ENCODE measurements around the gene MED27. TPM values are rescaled to one million over a fixed set of nuclear protein-coding genes. Genes with fewer than 3 reads are reported as not detected.
A peak's percentile ranks its signal among the peaks of the same experiment; 100 is the strongest.

Gene MED27
- total RNA-seq, 2 experiments from 2014 or later: 18.5 to 19.7 TPM

DNA sequence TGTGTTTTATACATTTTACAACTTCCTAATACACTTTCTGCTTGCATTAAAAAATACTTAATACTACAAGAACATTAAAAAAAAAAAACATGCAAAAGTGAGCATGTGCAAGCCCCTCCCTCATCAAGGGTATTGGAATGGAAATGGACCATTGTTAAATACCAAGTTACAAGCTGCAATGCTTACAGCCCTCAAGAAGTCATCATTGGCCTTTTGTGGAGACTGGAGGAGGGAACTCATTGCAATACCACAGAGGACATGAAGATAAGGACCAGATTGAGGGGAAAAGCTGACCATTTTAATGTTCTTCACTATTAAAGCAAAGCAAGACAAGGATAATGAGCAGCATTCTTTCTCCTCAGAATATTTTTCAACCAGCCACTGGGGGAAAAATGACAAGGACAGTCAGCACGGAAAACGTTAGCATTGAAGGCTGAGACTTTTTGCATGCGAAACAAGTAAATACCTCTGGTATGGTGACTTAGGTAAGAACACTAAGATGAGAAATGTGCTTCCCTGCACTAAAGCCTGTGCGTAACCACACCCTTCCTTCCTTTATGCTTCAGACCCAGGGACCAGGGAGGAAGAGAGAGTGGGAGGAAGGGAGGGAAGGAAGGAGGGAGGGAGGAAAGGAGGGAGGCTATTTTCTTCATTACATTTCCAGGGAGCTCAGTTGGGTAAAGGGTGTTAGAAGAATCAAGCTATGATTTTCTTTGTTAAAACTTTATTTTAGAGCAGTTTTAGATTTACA is 198.7 kb downstream of the MED27 start:
- no peak for ATAC-seq (ENCODE audit: low read depth)
- POLR2A ChIA-PET: no interaction called here
- Mint-ChIP-seq H3K36me3 (peaks cover 3% of the 10 kb centered on the region), H3K4me3 (no peak overlapping the region), H3K27me3 (no peaks in the 10 kb centered on the region), H3K27ac (no peak overlapping the region), H3K4me1 (peaks cover 28% of the 10 kb centered on the region), H3K9me3 (no peaks in the 10 kb centered on the region)
- no peak for DNase-seq

- Mint-ChIP-seq H3K27ac (no peak overlapping the region), H3K4me1 (peaks cover 35% of the 10 kb centered on the region), H3K27me3 (no peaks in the 10 kb centered on the region), H3K9me3 (no peaks in the 10 kb centered on the region), H3K36me3 (peaks cover 3% of the 10 kb centered on the region), H3K4me3 (no peak overlapping the region)
- DNase-seq (no peak), ATAC-seq (ENCODE audit: low read depth) (no peak)
- POLR2A ChIA-PET: no interaction called here
Observed at GRCh38 chr9:131879911-131880290, 199.8 kb downstream of the MED27 start.

GRCh38 chr9:131879181-131879910 is 200.3 kb downstream of the MED27 start:
- Mint-ChIP-seq H3K27me3 (no peaks in the 10 kb centered on the region), H3K36me3 (peaks cover 3% of the 10 kb centered on the region), H3K4me3 (no peak overlapping the region), H3K4me1 (peaks cover 35% of the 10 kb centered on the region), H3K27ac (peak overlapping the region; percentile 64), H3K9me3 (no peaks in the 10 kb centered on the region)
- DNase-seq: no peak
- no peak for ATAC-seq (ENCODE audit: low read depth)
- POLR2A ChIA-PET: no interaction called here

- DNase-seq: no peak
- Mint-ChIP-seq H3K36me3 (peaks cover 3% of the 10 kb centered on the region), H3K27ac (peak overlapping the region; percentile 87), H3K9me3 (no peaks in the 10 kb centered on the region), H3K4me1 (peaks cover 36% of the 10 kb centered on the region), H3K4me3 (peak overlapping the region; percentile 68), H3K27me3 (no peaks in the 10 kb centered on the region)
- POLR2A ChIA-PET: interaction anchor here (0.9 kb wide), 1 partner anchor 27 kb away, joined by 3 read pairs; no protein-coding TSS in a partner anchor
- no peak for ATAC-seq (ENCODE audit: low read depth)
Observed at GRCh38 chr9:131876486-131876885, 203.2 kb downstream of the MED27 start.

DNA sequence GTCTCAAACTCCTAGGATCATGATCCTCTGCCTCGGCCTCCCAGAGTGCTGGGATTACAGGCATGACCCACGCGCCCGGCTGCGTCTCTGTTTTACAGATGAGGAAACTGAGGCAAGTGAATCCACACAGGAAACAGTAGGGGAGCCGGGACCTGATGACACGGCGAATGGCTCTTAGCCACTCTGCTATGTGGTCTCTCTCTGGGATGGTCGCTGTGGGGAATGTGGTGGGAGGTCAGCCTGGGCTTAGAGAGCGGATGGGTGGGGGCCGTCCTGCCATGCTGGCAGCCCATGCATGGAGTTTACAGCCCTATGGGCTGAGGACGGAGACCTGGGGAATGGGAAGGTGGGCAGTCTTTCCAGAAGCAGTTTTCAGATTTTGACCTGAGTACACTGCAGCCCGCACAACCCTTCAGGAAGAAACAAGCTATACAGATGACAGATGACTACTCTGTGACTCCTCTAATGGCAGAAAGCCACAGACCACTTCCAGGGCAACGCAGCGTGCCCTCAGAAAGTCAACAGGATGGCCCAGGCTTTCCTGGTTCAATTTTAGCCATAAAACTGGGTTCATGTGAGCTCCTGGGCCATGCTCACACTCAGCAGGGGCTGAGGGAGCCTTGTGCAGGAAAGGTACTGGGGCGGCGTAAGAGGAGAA is 203.7 kb downstream of the MED27 start:
- peaks cover 35% of the 10 kb centered on the region for H3K4me1 Mint-ChIP-seq
- H3K9me3 Mint-ChIP-seq: no peaks in the 10 kb centered on the region
- peaks cover 3% of the 10 kb centered on the region for H3K36me3 Mint-ChIP-seq
- no peaks in the 10 kb centered on the region for H3K27me3 Mint-ChIP-seq
- POLR2A ChIA-PET: interaction anchor here (0.9 kb wide), 1 partner anchor 28 kb away, joined by 3 read pairs; no protein-coding TSS in a partner anchor
- H3K27ac Mint-ChIP-seq: peak overlapping the region; percentile 87
- DNase-seq (peak; percentile 47), ATAC-seq (ENCODE audit: low read depth) (peak; percentile 88)
- H3K4me3 Mint-ChIP-seq: peak overlapping the region; percentile 68

DNA sequence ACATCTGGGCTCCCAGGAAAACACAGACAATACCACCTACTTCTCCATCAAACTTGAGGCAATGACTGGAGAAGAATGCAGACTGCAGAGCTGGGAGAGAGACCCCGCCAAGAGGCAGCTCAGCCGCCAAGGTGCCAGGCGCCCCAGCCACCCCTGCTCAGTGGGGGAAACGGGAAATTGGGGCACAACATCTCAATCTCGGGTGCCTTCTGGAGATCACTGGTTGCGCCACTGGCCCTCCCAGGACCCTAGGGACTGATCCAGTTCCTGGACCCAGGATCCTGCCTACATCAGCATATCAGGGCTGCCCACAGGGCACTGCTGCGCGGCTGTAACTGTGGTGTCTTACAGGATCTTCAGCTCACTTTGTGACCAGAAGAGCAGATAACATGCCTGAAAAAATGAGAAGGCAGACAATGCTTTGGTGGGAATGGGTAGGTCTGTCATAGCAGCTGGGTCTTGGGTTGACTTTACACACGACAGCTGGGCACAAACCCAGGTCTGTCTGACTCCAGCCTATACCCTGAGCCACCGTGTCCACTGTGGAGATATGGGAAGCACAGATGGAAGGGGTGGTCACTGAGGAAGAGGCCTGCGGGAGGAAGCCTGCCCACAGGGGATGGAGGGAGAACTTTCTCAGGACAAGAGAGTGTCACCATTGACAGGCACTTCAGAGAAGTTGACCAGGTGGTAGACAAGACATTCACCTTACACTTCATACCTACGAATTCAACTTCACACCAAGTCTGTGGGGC is 204.6 kb downstream of the MED27 start:
- no peak for DNase-seq
- H3K27ac Mint-ChIP-seq: peak overlapping the region; percentile 87
- peaks cover 3% of the 10 kb centered on the region for H3K36me3 Mint-ChIP-seq
- POLR2A ChIA-PET: no interaction called here
- no peaks in the 10 kb centered on the region for H3K27me3 Mint-ChIP-seq
- H3K9me3 Mint-ChIP-seq: no peaks in the 10 kb centered on the region
- ATAC-seq (ENCODE audit: low read depth): no peak
- peaks cover 35% of the 10 kb centered on the region for H3K4me1 Mint-ChIP-seq
- no peak overlapping the region for H3K4me3 Mint-ChIP-seq

DNA sequence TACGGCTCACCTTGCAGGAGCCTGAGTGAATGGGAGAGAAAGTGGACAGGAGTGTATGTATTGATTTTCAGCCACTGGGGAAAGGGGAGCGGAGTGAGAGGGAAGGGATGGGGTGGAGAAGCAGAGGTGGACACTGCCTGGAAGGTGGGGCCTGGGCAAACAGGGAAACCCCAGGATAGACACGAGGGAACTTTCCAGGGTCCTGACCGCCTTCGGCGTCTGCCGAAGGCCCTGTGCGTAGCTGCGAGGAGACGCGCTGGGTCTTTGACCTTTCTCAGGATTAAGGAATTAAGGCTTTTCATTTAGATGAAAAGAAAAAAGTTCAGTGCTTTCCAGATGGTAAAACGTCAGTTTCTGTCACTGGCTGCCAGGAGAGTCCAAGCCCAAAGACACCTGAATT is 205.2 kb downstream of the MED27 start:
- no peak overlapping the region for H3K4me3 Mint-ChIP-seq
- H3K36me3 Mint-ChIP-seq: peaks cover 3% of the 10 kb centered on the region
- no peaks in the 10 kb centered on the region for H3K27me3 Mint-ChIP-seq
- no peak overlapping the region for H3K27ac Mint-ChIP-seq
- H3K9me3 Mint-ChIP-seq: no peaks in the 10 kb centered on the region
- H3K4me1 Mint-ChIP-seq: peaks cover 33% of the 10 kb centered on the region
- DNase-seq: no peak
- no peak for ATAC-seq (ENCODE audit: low read depth)
- POLR2A ChIA-PET: no interaction called here

DNA sequence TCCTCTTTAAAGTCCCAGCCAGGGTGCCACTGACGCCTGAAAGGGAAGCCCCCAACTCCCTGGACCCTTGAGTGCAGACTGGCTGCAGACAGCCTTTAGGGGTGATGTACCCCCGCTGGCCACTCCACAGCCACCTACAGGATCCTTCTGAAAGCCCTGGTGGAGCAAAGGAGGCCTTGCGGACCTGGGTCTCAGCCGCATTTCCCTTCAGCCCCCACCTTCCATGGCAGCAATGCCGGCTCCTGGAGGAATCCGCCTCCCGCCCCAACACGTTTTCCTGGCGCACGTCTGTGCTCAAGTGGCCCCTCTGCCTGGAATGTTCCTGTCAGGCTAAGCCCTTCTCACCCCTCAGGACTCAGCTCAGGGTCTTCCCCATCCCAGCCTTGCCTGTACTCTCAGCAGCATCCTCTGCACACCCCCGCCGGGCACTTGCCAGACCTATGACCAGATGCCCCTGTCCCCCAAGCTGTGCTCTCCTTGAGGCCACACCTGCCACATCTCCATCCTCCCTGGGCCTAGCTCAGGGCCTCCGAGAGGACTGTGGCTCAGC is 205.7 kb downstream of the MED27 start:
- no peak overlapping the region for H3K4me3 Mint-ChIP-seq
- H3K27ac Mint-ChIP-seq: no peak overlapping the region
- H3K9me3 Mint-ChIP-seq: no peaks in the 10 kb centered on the region
- H3K4me1 Mint-ChIP-seq: peaks cover 28% of the 10 kb centered on the region
- no peaks in the 10 kb centered on the region for H3K27me3 Mint-ChIP-seq
- POLR2A ChIA-PET: no interaction called here
- DNase-seq (no peak), ATAC-seq (ENCODE audit: low read depth) (no peak)
- H3K36me3 Mint-ChIP-seq: peaks cover 3% of the 10 kb centered on the region

GRCh38 chr9:131873335-131873734 is 206.3 kb downstream of the MED27 start:
- H3K4me3 Mint-ChIP-seq: no peak overlapping the region
- POLR2A ChIA-PET: no interaction called here
- no peaks in the 10 kb centered on the region for H3K27me3 Mint-ChIP-seq
- ATAC-seq (ENCODE audit: low read depth): no peak
- H3K9me3 Mint-ChIP-seq: no peaks in the 10 kb centered on the region
- no peak overlapping the region for H3K27ac Mint-ChIP-seq
- peaks cover 23% of the 10 kb centered on the region for H3K4me1 Mint-ChIP-seq
- peaks cover 3% of the 10 kb centered on the region for H3K36me3 Mint-ChIP-seq
- DNase-seq: no peak

- H3K36me3 Mint-ChIP-seq: peaks cover 3% of the 10 kb centered on the region
- H3K27me3 Mint-ChIP-seq: no peaks in the 10 kb centered on the region
- H3K4me1 Mint-ChIP-seq: peaks cover 23% of the 10 kb centered on the region
- POLR2A ChIA-PET: no interaction called here
- no peaks in the 10 kb centered on the region for H3K9me3 Mint-ChIP-seq
- ATAC-seq (ENCODE audit: low read depth) (no peak), DNase-seq (no peak)
- no peak overlapping the region for H3K4me3 Mint-ChIP-seq
- no peak overlapping the region for H3K27ac Mint-ChIP-seq
Observed at GRCh38 chr9:131872702-131873101, 207.0 kb downstream of the MED27 start.

- Mint-ChIP-seq H3K27me3 (no peaks in the 10 kb centered on the region), H3K27ac (no peak overlapping the region), H3K9me3 (no peaks in the 10 kb centered on the region), H3K4me1 (peaks cover 18% of the 10 kb centered on the region), H3K4me3 (no peak overlapping the region), H3K36me3 (peaks cover 2% of the 10 kb centered on the region)
- DNase-seq (no peak), ATAC-seq (ENCODE audit: low read depth) (no peak)
- POLR2A ChIA-PET: interaction anchor here (0.8 kb wide), 1 partner anchor 364 kb away, joined by 3 read pairs; no protein-coding TSS in a partner anchor
Observed at GRCh38 chr9:131872006-131872405, 207.7 kb downstream of the MED27 start.

DNA sequence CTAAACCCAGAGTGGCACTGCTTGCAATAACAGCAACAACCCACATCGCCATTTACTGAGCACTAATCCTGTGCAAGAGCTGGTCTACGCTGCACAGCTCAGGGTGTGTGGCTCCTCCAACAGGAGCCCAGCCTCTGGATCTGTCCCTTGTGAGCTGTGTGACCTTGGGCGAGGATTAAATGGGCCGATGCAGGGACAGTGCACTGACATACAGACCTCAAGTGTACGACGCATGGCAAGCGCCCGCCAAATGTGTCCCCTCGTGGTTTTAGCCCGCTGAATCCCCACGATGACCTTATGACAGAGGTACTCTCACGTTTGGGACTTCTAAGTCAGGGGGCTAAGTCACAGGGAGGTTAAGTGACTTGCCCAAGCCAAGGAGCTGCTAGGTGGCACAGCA is 209.5 kb downstream of the MED27 start:
- no peak overlapping the region for H3K27ac Mint-ChIP-seq
- H3K36me3 Mint-ChIP-seq: no peaks in the 10 kb centered on the region
- no peak for DNase-seq
- H3K27me3 Mint-ChIP-seq: no peaks in the 10 kb centered on the region
- no peaks in the 10 kb centered on the region for H3K9me3 Mint-ChIP-seq
- peaks cover 3% of the 10 kb centered on the region for H3K4me1 Mint-ChIP-seq
- no peak overlapping the region for H3K4me3 Mint-ChIP-seq
- POLR2A ChIA-PET: interaction anchor here (0.7 kb wide), 1 partner anchor 125 kb away, joined by 3 read pairs; no protein-coding TSS in a partner anchor
- ATAC-seq (ENCODE audit: low read depth): no peak

DNA sequence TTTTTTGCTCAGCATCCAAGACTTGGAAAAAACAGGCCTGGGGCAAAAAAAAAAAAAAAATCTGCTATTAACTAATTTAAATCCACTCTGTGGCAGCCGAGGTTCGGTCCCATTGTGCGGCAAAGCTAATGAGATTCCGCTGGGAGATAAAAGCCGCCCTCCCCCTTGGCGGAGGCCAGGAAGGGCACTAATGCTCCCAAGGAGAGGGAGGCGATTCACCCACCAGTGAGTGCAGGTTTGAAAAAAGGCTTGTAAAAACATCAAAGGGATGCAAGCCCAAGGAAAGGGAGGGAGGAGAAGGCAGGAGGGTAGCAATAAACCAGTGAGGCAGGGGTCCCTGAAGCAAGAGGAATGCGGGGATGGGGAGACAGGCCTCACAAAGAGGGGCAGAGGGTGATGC is 210.3 kb downstream of the MED27 start:
- ATAC-seq (ENCODE audit: low read depth) (no peak), DNase-seq (no peak)
- POLR2A ChIA-PET: no interaction called here
- H3K4me1 Mint-ChIP-seq: peaks cover 1% of the 10 kb centered on the region
- no peak overlapping the region for H3K27ac Mint-ChIP-seq
- no peaks in the 10 kb centered on the region for H3K27me3 Mint-ChIP-seq
- H3K4me3 Mint-ChIP-seq: no peak overlapping the region
- no peaks in the 10 kb centered on the region for H3K9me3 Mint-ChIP-seq
- H3K36me3 Mint-ChIP-seq: no peaks in the 10 kb centered on the region

Measured in activated naive CD8-positive, alpha-beta T cell treated with anti-CD3 and anti-CD28 coated beads, Interleukin-2, amount 10 ng/mL, durations not matched to agents 7 days and 5 days (primary cell).